HuH-7.5 (cell line): ENCODE results near the gene TXK.

Source experiments
- DNase-seq: peaks from one replicate; pipeline ENCODE4 v3.0.0; 2011; ENCODE audit warnings: low spot score

The TXK gene

DNA sequence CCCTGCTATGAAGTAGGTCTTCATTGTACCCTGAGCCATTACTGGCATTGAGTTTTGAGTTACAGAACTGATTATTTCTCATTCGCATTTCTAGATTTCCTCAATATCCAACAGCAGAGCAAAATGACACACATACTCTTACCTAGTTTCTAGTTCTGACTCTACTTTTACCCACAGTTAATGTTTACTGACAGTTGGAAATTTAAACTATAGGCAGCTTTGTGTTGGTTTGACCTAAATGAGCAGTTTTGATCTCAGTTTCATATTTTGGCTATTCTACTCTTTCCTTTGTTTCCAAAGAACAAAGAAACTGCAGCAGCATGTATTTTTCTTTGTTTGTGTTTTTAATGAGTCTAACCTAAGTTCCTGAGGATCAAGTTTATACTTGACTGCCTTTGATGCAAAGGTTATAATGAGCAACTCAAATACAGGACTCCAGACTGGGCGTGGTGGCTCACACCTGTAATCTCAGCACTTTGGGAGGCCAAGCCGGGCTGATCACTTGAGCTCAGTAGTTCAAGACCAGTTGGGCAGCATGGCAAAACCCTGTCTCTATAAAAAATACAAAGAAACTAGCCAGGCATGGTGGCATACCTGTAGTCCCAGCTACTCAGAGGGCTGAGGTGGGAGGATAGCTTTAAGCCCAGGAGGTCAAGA, 30.4 kb downstream of the TXK start:
- DNase-seq: no peak

DNA sequence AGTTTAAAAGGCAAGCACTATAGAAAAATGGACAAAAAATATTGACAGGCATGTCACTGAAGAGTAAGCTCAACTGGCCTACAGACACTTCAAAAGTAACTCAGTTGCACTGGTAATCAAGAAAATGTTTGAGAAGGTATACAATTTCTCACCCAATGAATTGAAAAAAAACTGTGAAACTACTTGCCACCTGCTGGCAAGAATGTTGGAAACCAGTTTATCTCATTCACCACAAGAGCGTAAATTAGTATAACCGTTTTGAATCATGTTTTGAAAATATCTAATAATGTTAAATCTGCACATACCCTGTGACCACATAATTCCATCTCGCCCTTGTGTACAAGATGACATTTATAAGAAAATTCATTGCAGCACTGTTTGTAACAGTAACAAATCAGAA, 31.7 kb downstream of the TXK start:
- no peak for DNase-seq

DNA sequence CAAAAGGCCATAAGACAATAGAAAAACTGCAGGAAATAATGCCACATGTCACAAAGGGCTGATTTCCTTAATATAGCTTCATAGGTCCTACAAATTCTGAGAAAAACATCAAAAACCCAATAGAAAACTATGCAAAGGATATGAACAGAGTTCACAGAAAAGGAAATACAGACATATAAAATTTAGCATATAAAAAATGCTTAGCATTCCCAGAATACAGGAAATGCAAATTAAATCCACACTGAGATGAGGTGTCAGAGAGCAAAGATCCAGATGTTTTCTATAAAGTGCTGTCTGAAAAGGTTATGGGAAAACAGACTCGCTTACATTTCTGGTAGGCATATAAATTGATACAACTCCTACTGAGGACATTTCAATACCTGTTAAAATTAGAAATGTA, 33.8 kb downstream of the TXK start:
- DNase-seq: no peak

DNA sequence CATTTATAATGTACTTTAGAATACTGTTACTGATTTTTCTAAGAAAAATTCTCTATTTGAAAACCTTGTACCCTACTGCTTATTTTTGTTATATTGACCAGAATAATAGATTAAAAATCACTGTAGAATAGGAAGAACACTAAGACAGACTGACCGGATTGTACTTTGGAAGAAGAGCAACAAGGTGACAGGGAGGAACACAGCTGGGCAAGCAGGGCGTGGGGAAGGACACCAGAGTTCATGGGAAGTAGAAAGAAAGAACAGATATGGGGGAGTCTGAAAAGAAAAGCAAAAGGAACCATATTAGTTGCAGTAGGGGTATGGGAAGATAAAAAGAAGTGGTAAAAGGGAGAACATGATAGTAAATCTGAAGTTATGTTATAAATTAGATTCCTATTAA, 38.6 kb downstream of the TXK start:
- DNase-seq: no peak

DNA sequence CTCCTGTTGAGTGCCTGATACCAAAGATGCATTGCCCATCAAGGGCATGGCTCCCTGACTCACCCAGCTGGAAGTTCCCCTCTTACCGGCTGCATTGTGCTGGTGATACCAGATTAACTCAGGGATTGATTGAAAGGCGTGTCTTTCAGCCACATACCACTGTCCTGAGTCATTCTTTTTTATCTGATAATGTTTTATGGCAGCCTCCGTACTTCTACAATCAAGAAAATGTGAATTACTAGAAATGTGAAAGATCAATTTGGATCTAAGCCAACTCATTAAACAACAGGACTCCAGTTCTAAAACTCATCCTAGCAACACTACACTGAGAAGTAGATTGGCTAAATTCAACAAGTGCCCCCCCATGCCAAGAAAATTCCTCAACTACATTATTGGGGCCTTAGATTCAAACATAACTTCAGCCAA, 40.0 kb downstream of the TXK start:
- DNase-seq: no peak

DNA sequence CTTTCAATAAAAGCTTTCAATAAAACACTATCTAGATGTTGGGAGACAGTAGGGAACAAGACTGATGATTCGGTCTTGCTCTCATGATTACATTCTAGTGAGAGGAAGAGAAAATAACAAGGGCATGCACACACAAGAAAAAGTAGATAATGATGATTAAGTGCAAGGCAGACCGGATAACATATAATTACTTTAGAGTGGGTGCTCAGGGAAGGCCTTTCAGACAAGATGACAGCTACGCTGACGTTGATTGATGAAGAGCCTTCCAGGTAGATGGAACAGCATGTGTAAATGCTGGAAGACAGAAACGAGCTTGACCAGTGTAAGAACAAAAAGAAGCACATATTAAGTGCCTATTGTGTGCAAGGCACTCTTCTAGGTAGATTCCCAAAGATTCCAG, 43.4 kb downstream of the TXK start:
- DNase-seq: no peak

DNA sequence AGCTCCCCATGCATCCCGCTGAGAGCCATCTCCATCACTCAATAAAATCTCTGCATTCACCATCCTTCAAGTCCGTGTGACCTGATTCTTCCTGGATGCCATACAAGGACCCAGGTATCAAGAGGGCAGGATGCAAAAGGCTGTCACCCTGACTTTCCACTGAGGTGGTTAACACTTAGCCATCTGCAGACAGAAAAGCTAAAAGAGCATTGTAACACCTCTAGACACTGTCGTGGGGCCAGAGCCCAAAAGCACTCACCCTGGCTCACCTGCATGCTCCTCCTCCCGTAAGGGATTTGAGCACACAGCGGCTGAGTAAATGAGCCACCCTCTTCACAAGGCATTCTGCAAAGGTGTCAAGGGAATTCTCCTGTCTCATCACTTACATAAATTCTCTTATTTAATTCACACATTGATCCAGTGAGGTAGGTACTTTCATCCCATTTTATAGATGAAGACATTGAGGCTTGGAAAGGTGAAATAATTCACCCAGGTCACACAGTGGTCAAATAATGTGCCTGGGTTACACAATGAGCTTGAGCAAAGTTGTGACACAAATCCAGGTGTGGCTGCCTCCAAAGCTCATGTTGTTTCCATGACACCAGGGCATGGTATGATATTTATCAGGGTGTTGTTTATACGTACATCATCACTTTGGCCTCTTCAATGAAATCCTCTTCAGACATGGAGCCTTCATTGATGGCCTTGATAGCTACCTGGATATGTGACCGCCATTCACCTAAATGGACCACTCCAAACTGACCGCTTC, 48.0 kb downstream of the TXK start:
- DNase-seq: no peak

DNA sequence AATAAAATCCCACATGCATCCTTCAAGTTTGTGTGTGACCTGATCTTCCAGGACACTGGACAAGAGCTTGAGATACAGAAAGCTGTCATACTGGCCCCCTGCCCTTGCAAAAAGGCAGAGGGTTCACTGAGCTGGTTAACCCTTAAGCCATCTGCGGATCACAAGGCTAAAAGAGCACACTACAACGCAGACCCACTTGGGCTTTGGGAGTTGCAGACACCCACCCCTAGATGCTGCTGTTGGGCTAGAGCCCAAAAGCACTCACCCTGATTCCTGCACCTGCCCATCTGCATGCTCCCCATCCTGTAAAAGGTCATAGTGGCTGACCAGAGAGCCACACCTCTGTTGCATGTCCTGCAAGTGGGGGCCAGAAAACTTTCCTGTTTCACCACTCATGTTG, 51.1 kb downstream of the TXK start:
- no peak for DNase-seq

DNA sequence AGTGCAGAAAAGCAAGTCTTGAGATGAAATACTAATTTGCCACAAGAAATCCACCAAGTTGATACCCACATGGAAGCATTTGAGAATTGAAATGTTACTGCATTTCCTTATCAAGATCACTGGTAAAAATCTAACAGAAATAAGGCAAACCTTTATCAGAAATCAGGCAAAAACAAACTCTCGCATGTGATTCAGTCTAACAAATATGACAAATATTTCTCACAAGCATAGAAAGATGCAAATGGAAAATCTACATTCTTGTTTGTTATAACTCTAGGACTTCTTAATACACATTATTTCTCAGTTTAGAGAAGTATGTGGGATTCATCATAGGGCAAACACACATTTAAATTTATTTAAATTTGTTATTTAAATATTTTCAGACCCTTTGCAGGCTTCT, 52.9 kb downstream of the TXK start:
- DNase-seq: no peak

DNA sequence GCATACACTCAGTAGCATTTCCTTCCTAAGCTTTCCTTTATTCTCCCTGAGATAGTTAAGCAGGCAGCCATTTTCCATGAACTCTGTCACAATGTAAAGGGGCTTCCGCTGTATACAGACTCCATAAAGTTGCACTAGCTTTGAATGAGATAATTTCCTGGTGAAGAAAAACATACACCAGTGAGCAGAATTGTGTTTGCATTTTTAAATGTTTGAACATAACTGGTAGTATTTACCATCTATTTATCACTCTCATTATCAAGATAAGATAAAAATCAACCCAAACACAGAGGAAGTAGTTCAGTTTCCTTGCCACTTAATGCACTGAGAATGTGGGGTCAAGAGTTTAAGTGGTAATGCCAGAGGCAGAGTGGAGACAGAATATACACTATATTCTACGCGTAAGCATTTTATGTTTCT, 54.1 kb downstream of the TXK start:
- DNase-seq: no peak

DNA sequence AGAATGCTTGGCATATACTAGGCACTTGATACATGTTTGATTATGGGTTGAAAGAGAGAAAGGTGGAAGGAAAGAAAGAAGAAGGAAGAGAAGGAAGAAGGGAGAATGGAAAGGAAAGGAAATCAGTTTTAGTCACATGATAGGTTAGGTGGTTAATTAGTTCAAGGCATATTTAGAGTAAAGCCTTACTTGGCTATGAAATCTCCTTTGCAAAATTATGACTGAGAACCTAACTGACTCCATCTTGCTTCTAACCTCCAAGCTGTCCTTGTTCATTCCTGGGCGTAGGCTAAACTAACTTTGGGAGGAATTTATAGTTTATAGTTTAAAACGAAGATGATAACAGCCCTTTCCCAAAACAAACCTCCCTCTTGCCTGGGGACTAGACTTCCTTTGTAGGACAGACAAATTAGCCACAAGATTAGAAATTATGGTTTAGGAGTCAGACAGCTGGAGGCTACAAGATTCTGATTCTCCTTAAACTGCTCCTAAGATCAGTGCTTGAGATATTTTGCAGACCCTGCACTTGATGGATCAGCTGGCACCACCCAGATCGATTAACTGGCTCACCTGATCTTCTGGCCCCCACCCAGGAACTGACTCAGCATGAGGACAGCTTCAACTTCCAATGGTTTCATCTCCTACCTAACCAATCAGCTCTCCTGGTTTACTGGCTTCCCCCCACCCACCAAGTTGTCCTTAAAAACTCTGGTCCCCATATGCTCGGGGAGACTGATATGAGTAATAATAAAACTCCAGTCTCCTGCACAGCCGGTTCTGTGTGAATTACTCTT, 55.0 kb downstream of the TXK start:
- no peak for DNase-seq

DNA sequence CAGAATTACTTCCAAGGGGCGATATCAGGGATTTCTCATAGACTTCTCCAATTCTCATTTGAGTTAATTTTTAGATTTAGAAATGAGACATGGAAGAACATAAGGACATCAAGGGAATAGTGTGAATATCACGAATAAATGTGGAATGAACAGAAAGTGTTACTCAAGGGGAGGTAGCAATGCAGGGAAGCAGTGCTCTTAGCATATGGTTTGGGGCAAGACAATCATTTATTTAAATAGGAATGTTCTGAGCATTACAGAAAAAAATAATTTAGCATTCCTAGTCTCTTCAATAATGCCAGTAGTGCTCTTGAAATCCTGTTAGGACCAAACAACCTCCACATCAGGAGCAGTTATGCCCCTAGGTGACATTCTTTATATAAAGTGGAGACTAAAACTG, 55.6 kb downstream of the TXK start:
- DNase-seq: no peak

DNA sequence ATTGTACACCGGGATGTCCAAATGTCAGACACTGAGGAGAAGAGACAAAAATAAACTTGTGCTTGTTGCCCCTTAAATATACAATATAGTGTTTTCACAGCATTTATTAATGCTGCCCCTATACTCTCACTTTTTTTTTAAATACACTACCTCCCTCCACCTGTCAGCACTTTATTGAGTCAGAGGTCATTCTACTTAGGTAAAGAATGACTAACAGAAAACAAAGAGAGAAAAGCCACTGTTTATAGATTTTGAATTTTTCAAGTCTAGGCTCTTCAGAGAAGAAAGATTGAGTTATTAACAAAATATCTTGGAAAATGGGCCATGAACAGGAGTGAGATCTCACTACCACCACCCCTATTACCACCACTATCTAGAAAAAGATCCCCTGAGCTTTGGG, 59.4 kb downstream of the TXK start:
- DNase-seq: no peak

DNA sequence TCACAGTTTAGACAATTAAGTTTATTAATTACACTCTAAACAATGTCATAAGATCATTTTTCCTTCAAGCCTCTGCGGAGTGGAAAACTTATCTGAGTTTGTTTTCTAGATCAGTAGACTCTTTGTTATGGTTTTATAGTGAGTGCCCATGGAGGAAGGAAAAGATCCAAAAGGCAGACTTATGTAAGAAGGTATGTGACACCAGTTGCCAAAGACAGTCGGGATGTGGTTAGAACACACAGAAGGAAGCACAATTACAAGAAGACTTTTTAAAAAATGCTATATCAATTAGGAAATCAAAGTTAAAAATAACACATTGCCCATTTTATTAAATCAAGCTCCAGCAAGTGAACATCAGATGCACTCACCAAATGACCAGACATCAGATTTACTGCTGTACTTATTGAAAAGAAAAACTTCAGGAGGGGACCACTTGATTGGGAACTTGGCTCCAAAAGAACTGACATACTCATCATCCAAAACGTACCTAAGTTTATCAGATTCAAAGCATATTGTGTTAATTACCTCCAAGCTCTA, 60.4 kb downstream of the TXK start:
- no peak for DNase-seq

DNA sequence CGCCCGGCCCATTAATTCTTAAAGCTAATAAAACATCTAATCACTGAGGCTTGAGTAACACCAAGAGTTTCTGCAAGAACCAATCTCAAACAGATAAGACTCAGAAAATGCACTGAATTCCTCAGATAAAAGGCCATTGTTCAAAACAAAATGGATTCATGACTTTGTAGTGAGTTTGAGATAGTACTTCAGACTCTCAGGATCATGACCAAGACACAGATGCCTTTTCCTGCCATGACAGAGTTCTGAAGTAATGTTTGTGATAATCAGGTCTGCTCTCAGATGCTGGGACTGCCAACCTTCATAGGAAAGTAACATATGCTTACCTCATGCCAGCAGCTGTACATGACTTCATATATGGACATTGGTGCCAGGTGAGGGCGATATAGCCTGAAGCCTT, 62.9 kb downstream of the TXK start:
- no peak for DNase-seq

DNA sequence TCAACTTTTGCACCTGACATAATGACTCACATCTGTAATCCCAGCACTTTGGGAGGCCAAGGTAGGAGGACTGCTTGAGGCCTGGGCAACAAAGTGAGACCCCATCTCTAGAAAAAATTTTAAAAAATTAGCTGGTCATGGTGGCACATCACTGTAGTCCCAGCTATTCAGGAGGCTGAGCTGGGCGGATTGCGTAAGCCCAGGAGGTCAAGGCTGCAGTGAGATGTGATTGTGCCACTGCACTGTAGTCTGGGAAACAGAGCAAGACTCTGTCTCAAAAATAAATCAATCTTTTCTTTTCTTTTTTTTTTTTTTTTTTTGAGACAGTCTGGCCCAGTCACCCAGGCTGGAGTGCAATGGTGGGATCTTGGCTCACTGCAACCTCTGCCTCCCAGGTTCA, 65.0 kb downstream of the TXK start:
- DNase-seq: no peak

DNA sequence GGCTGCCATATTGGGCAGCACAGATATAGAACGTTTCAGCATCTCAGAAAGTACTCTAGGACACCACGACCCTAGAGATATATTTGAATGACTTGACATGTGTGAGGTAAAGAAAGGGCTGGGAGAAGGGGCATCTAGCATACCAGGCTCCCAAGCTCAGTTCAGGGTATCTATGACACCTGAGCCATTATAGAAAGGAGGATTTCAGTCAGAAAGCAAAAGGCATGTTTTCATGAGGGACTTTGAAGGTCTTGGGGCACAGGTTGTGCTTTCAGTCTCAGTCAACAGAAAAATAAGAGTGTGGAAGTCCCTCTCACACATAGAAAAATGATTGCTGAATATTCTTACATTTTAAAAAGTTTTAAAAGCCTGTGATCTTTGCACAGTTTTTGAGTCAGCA, 65.9 kb downstream of the TXK start:
- DNase-seq: no peak

DNA sequence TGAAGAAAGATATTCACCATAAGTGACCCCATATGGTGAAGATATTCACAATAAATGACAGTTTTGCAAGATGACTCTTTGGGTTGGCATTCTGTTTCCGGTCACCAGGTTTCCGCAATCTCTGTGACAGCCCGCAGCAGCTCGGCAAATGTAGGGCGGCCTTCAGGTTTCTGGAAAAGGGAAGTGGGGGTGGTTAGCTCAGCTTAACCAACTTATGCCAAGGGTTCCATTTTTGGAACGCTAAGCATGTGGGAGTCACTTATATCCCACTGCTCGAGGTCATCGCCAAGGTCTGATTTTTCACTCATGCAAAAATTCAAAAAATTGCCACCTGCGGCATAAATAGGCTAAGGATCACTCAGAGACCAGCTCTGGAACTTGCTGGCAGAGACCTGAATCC, 66.5 kb downstream of the TXK start:
- DNase-seq: no peak

DNA sequence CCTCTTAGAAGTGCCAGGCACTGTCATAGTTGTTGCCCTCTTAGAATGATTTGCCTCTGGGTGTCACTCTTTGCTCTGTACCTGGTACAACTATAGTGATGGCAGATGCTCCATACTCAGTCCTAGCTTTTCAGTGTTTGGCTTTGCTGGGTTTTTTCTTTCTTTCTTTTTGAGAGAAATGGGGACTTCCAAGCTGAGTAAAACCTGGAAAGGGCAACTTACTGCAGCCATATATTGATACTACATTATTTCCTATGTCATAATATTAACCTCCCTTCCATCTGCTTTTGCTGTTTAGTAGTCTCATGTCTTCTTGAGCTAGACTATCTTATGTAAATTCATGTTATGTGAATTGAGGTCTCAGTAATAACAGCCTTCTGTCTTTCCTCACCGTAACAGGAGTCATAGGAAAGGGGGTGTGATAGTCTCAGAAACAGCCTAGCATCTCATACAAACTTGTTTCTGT, 68.4 kb downstream of the TXK start:
- DNase-seq: no peak

DNA sequence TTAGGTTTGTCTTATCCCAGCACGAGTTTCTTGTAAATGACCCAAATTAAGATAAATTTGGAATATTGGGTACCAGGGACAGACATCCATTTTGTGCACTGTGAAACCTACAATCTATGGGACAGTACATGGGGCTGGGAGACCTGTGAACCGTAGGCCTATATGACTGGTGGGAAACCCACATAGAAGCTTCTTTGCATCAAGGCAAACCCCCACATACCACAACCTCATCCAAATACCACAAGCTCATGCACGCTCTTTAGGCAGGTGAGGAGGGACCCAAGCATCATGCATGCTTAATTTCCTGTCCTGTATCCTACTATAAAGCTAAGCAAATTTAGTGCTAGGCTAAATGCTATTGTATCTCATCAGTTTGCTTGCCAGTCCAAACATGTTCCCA, 69.7 kb downstream of the TXK start:
- no peak for DNase-seq

DNA sequence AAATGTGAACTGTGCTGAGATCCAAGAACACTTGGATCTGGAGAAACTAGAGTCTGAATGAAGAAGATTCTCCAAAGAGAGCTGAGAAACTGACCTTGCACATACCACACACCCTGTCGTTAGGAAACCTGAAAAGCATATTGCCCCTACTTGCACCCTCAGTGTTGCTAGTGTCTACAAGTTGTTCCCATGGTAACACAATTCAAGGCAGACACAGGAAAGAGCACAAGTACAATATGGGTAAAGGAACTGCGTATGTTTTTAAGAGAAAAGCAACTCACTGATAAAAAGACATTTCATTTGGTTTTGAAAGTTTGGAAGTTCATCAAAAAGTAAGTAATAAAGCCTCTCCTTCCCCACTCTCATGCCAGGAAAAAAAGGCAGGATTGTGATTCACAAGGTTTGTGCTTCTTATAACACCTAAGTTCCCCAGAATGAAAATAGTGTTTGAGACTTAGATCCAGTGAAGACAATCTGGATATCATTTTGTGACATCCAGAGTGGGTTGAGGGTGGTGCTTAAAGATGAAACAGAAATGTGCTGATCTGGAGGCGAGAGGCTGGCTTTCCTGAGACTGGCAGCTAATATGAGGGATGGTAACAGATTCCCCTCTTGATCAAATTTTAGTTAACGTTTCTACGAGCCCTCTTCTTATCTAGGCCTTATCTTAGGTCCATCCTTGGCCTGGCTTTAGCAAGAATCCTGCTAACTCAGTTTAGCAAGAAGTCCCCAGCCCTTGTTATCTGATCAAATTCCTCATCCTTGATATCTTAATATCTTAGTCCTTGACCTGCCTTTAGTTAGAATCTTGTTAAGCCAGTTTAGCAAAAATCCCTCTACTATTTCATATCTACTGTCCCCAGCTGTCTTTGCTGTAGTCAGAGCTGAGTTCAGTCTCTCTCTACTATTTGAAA, 75.2 kb downstream of the TXK start:
- no peak for DNase-seq

DNA sequence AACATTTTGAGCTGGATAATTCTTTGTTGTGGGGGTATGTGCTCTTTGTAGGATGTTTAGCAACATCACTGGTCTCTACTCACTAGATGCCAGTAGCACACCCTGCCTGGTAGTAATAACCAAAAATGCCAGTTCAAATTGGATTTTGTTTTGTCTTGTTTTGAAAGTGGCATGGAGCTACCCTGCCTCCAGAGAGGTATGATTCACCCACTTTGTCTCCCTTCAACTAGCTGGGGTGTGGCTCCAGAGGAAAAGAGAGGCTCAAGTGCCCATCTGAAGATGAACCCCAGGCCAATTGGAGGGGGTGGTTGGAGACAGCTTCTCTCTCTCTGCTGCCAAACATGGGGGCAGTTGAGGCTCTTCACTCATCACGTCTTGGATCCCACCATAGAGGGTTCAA, 83.0 kb downstream of the TXK start:
- no peak for DNase-seq
